GM21367 (cell line): ENCODE measurements around the gene PIN1.

Source experiments
- ATAC-seq: cut with Tn5 transposase; IDR thresholded peaks from one replicate; pipeline ENCODE4 v1.9.1; 2021; ENCODE audit not compliant: unreplicated experiment

PIN1 gene

GRCh38 chr19:9883231-9883758 lies 48.2 kb downstream of the PIN1 start:
- ATAC-seq: no peak

- no peak for ATAC-seq
These were observed 48.6 kb downstream of the PIN1 start for GRCh38 chr19:9883764-9884163.

- no peak for ATAC-seq
These were observed 50.0 kb downstream of the PIN1 start for GRCh38 chr19:9885077-9885552.

- no peak for ATAC-seq
These were observed 56.7 kb downstream of the PIN1 start for GRCh38 chr19:9891609-9892373.
